Fibroblast of lung (primary cell): ENCODE measurements around the gene GPS1. TPM values are rescaled to one million over a fixed set of nuclear protein-coding genes. Genes with fewer than 3 reads are reported as not detected.
A peak's percentile ranks its signal among the peaks of the same experiment; 100 is the strongest.

Experiments
- DNase-seq, 2 donors: peaks; one replicate each; pipeline versions ENCODE4 v3.0.0 to v3.0.0-alpha.2; 2010; ENCODE audit warnings: low read depth in 2 of 2
- H2AFZ ChIP-seq: 2 replicates; pipeline ENCODE4 v1.5.1; 2012; ENCODE audit warnings: low read length, control low read depth, inconsistent platforms
- H3K27ac ChIP-seq: 2 replicates; pipeline ENCODE4 v1.5.1; 2011; ENCODE audit warnings: low read length, control low read depth; ENCODE audit not compliant: insufficient read depth
- H3K27me3 ChIP-seq: 2 replicates; pipeline ENCODE4 v1.5.1; 2011; ENCODE audit warnings: mild to moderate bottlenecking, low read length; ENCODE audit not compliant: control insufficient read depth, insufficient read depth
- H3K36me3 ChIP-seq: 2 replicates; pipeline ENCODE4 v1.5.1; 2011; ENCODE audit warnings: low read length; ENCODE audit not compliant: control insufficient read depth, insufficient read depth
- H3K4me1 ChIP-seq: 2 replicates; pipeline ENCODE4 v1.5.1; 2011; ENCODE audit warnings: low read length; ENCODE audit not compliant: control insufficient read depth, insufficient read depth; ENCODE audit errors: extremely low read depth
- H3K4me2 ChIP-seq: 2 replicates; pipeline ENCODE4 v1.5.1; 2011; ENCODE audit warnings: low read length, control low read depth; ENCODE audit not compliant: insufficient read depth; ENCODE audit errors: extremely low read depth
- H3K4me3 ChIP-seq, 4 experiments: fragments of 200-600 bp in 1 of 4; sonication (generic) in 1 of 4; replicated peaks in 1 of 4; 2 replicates each; pipeline ENCODE4 v1.5.1; 2011 to 2016; ENCODE audit warnings: low read length in 4 of 4, low read depth in 3 of 4, mild to moderate bottlenecking in 3 of 4, control low read depth in 2 of 4, inconsistent platforms in 1 of 4, mixed read lengths in 1 of 4; ENCODE audit not compliant: insufficient read depth in 1 of 4; ENCODE audit errors: control extremely low read depth in 1 of 4
- H3K79me2 ChIP-seq: 2 replicates; pipeline ENCODE4 v1.5.1; 2012; ENCODE audit warnings: mild to moderate bottlenecking, low read length, inconsistent platforms; ENCODE audit not compliant: control insufficient read depth, insufficient read depth
- H3K9ac ChIP-seq: 2 replicates; pipeline ENCODE4 v1.5.1; 2011; ENCODE audit warnings: mild to moderate bottlenecking, low read length, control low read depth; ENCODE audit not compliant: insufficient read depth
- H3K9me3 ChIP-seq: 2 replicates; pipeline ENCODE4 v1.5.1; 2012; ENCODE audit warnings: low read depth, low read length; ENCODE audit not compliant: control insufficient read depth, insufficient read depth
- H4K20me1 ChIP-seq: 2 replicates; pipeline ENCODE4 v1.5.1; 2011; ENCODE audit warnings: low read length; ENCODE audit not compliant: control insufficient read depth, insufficient read depth; ENCODE audit errors: extremely low read depth
- CTCF ChIP-seq, 2 donors: IDR thresholded peaks in 1 of 2; conservative IDR thresholded peaks in 1 of 2; 1 replicate in 1 of 2; 2 replicates in 1 of 2; pipeline ENCODE4 v1.5.1; 2011 to 2012; ENCODE audit warnings: low read length in 2 of 2, control low read depth in 1 of 2, inconsistent platforms in 1 of 2, low read depth in 1 of 2, mild to moderate bottlenecking in 1 of 2
- EZH2 ChIP-seq: IDR thresholded peaks from 2 replicates; pipeline ENCODE4 v1.5.1; 2012; ENCODE audit warnings: low read length, control low read depth, mild to moderate bottlenecking; ENCODE audit errors: missing control alignments
- polyA plus RNA-seq, 2 donors: library from polyadenylated mRNA; depleted of rRNA in 1 of 2; stranded (reverse) in 1 of 2; unstranded in 1 of 2; fragments of >200 nt; gene quantifications; 2 replicates each; pipeline ENCODE4 v1.2.1, GENCODE V29; 2011 to 2012; ENCODE audit warnings: missing spikeins in 1 of 2
- total RNA-seq: library from RNA; depleted of rRNA; stranded (reverse); fragments of >200 nt; gene quantifications from 2 replicates; pipeline ENCODE4 v1.2.1, GENCODE V29; 2014

The GPS1 gene
- total and polyA plus RNA-seq, 2 donors (not counting 1 experiment from before 2014, with no cell fraction given) = 53.3 to 76.6 TPM

GRCh38 chr17:82095777-82096708 is 44.3 kb downstream of the GPS1 start:
- peak overlapping the region; percentile 30 for H3K9ac ChIP-seq
- H3K4me2 ChIP-seq = peak overlapping the region; percentile 95
- peaks cover 40% of the 10 kb centered on the region for H3K36me3 ChIP-seq
- peak overlapping the region; percentile 65 to 83 (median 82) for H3K4me3 ChIP-seq
- peak overlapping the region; percentile 77 for H3K27ac ChIP-seq
- H4K20me1 ChIP-seq = peaks cover 1% of the 10 kb centered on the region
- no peaks in the 10 kb centered on the region for H3K9me3 ChIP-seq
- peaks cover 48% of the 10 kb centered on the region for H3K79me2 ChIP-seq
- H2AFZ ChIP-seq = no peak overlapping the region
- no peak for DNase-seq
- TF ChIP-seq EZH2 (no peak), CTCF (conservative IDR thresholded peaks at IDR 0.05 in 1 of 2, IDR thresholded peaks at IDR 0.05 in 1 of 2; ENCODE audit: low read depth in 1 of 2, low read length in 2 of 2) (no peak)
- H3K4me1 ChIP-seq = peaks cover 14% of the 10 kb centered on the region
- H3K27me3 ChIP-seq = no peaks in the 10 kb centered on the region

DNA sequence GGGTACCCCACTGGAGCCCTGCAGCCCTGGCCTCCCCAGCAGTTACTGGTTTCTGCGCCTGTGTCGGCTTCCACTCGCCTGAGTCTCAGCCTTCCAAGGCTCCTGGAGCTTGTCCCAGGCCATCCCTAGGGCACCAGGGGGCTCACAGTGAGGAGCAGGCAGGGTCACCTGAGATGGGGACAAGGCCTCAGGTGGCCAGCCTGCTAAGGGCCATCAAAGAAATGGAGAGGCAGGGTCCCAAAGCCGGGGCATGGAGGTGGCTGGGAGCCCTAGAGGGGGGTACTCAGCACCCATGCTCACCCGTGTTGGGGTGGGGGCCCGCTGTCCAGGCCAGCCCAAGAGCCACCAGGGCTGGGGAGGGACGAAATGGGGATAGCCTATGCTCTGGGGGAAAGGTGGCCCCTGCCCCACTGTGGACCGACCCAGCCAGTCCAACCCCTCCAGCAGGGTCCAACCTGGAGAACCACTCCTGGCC is 45.0 kb downstream of the GPS1 start:
- Histone ChIP-seq H3K9me3 (no peaks in the 10 kb centered on the region), H3K79me2 (peaks cover 47% of the 10 kb centered on the region), H3K4me2 (peak overlapping the region; percentile 95), H3K9ac (peak overlapping the region; percentile 83), H4K20me1 (peaks cover 1% of the 10 kb centered on the region), H3K4me1 (peaks cover 14% of the 10 kb centered on the region), H3K27me3 (no peaks in the 10 kb centered on the region), H3K4me3 (peak overlapping the region; percentile 65 to 83 (median 82)), H2AFZ (no peak overlapping the region), H3K27ac (peak overlapping the region; percentile 77), H3K36me3 (peaks cover 33% of the 10 kb centered on the region)
- TF ChIP-seq EZH2 (no peak), CTCF (conservative IDR thresholded peaks at IDR 0.05 in 1 of 2, IDR thresholded peaks at IDR 0.05 in 1 of 2; ENCODE audit: low read depth in 1 of 2, low read length in 2 of 2) (no peak)
- DNase-seq = no peak

DNA sequence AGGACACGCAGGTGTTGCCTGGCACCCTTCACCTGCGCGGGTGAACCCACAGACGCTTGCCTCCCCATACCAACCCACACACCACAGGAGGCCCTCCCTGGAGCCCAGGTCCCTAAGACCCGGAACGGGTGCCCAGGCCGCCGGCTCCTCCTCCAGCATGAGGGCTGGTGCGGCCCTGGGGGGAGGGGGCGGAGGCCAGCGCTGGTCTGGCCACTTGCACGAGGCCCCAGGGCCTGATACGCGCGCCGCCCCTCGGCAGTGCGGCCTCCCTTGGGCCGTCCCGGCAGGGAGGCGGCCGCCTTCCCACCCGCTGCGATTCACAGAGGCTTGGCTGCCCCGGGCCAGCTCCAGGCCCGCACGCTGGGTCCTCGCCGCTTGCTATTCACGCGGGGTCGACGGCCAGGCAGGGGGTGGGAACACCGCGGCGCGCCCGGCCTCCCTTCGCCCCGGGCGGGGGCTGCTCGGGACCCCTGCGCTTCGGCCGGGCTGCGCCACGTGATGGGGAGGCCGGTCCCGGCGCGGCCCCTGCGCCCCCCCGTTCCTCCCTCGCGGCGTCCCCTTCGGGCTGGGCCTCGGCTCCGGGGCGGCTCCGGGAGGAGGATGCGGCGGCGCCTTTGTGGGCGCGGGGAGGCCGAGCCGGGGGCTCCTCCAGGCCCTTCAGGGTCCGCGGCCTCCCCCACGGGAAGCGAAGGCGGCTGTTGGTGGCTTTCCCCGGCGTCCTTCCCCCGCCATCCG is 45.7 kb downstream of the GPS1 start:
- H3K79me2 ChIP-seq = peaks cover 44% of the 10 kb centered on the region
- H2AFZ ChIP-seq = no peak overlapping the region
- peak overlapping the region; percentile 65 to 83 (median 82) for H3K4me3 ChIP-seq
- H3K27ac ChIP-seq = peak overlapping the region; percentile 77
- DNase-seq = peak; percentile 47 to 58
- no peak for TF ChIP-seq CTCF (conservative IDR thresholded peaks at IDR 0.05 in 1 of 2, IDR thresholded peaks at IDR 0.05 in 1 of 2; ENCODE audit: low read depth in 1 of 2, low read length in 2 of 2)
- no peak for TF ChIP-seq EZH2
- peaks cover 14% of the 10 kb centered on the region for H3K4me1 ChIP-seq
- peak overlapping the region; percentile 83 for H3K9ac ChIP-seq
- H3K36me3 ChIP-seq = peaks cover 27% of the 10 kb centered on the region
- no peaks in the 10 kb centered on the region for H3K9me3 ChIP-seq
- peaks cover 1% of the 10 kb centered on the region for H4K20me1 ChIP-seq
- H3K27me3 ChIP-seq = no peaks in the 10 kb centered on the region
- H3K4me2 ChIP-seq = peak overlapping the region; percentile 95
